Astrocyte (in vitro differentiated cells and primary cell): Measurements from ENCODE around the gene WHRN. TPM values are rescaled to one million over a fixed set of nuclear protein-coding genes. Genes with fewer than 3 reads are reported as not detected.

Experiments used
- DNase-seq: peaks from one replicate; pipeline ENCODE4 v3.0.0-alpha.2; 2010; ENCODE audit warnings: low read depth
- FAIRE-seq: peaks from 2 replicates; lab custom pipeline; 2011; peaks lifted over from hg19 to GRCh38; lab: Jason Lieb, UNC
- H2AFZ ChIP-seq: 2 replicates; pipeline ENCODE4 v1.6.0; 2012; ENCODE audit warnings: low read depth, low read length, inconsistent platforms
- H3K27ac ChIP-seq: 2 replicates; pipeline ENCODE4 v1.5.1; 2011; ENCODE audit warnings: low read depth, low read length, inconsistent platforms
- H3K27me3 ChIP-seq: 2 replicates; pipeline ENCODE4 v1.6.0; 2011; ENCODE audit warnings: low read length, inconsistent platforms; ENCODE audit not compliant: insufficient read depth
- H3K36me3 ChIP-seq: 2 replicates; pipeline ENCODE4 v1.5.1; 2011; ENCODE audit warnings: low read length, inconsistent platforms; ENCODE audit not compliant: insufficient read depth
- H3K4me1 ChIP-seq: 2 replicates; pipeline ENCODE4 v1.5.1; 2011; ENCODE audit warnings: low read length, inconsistent platforms; ENCODE audit not compliant: insufficient read depth
- H3K4me2 ChIP-seq: 2 replicates; pipeline ENCODE4 v1.6.0; 2012; ENCODE audit warnings: low read length, inconsistent platforms
- H3K4me3 ChIP-seq: 2 replicates; pipeline ENCODE4 v1.5.1; 2011; ENCODE audit warnings: low read depth, mild to moderate bottlenecking, low read length, inconsistent platforms; ENCODE audit not compliant: insufficient read depth
- H3K79me2 ChIP-seq: 2 replicates; pipeline ENCODE4 v1.6.0; 2012; ENCODE audit warnings: mild to moderate bottlenecking, low read length, inconsistent platforms; ENCODE audit not compliant: insufficient read depth
- H3K9ac ChIP-seq: 2 replicates; pipeline ENCODE4 v1.6.0; 2012; ENCODE audit warnings: mild to moderate bottlenecking, low read length, inconsistent platforms
- H3K9me3 ChIP-seq: 2 replicates; pipeline ENCODE4 v1.5.1; 2012; ENCODE audit warnings: low read depth, mild to moderate bottlenecking, low read length, inconsistent platforms; ENCODE audit not compliant: insufficient read depth
- H4K20me1 ChIP-seq: 2 replicates; pipeline ENCODE4 v1.6.0; 2012; ENCODE audit warnings: low read length, inconsistent platforms; ENCODE audit not compliant: insufficient read depth
- H3K27ac Mint-ChIP-seq: one replicate; pipeline ENCODE4 v1.8.0; 2021; ENCODE audit warnings: mild to moderate bottlenecking, mixed read lengths; ENCODE audit not compliant: unreplicated experiment
- H3K27me3 Mint-ChIP-seq: one replicate; pipeline ENCODE4 v1.8.0; 2021; ENCODE audit warnings: low read depth, mixed read lengths; ENCODE audit not compliant: unreplicated experiment
- H3K36me3 Mint-ChIP-seq: one replicate; pipeline ENCODE4 v1.8.0; 2021; ENCODE audit warnings: low read depth, mixed read lengths; ENCODE audit not compliant: unreplicated experiment
- H3K4me1 Mint-ChIP-seq: one replicate; pipeline ENCODE4 v1.8.0; 2021; ENCODE audit warnings: low read depth, mixed read lengths; ENCODE audit not compliant: unreplicated experiment
- H3K4me3 Mint-ChIP-seq: one replicate; pipeline ENCODE4 v1.8.0; 2021; ENCODE audit warnings: mild to moderate bottlenecking, moderate library complexity, mixed read lengths; ENCODE audit not compliant: unreplicated experiment
- H3K9me3 Mint-ChIP-seq: one replicate; pipeline ENCODE4 v1.8.0; 2021; ENCODE audit warnings: mild to moderate bottlenecking, mixed read lengths; ENCODE audit not compliant: unreplicated experiment
- CTCF ChIP-seq: IDR thresholded peaks from 2 replicates; pipeline ENCODE4 v1.5.1; 2011; ENCODE audit warnings: low read depth, mild to moderate bottlenecking, inconsistent platforms, low read length, moderate library complexity; ENCODE audit not compliant: insufficient read depth
- EZH2 ChIP-seq: IDR thresholded peaks from 2 replicates; pipeline ENCODE4 v1.6.1; 2012; ENCODE audit warnings: mild to moderate bottlenecking, low read length, inconsistent platforms; ENCODE audit not compliant: insufficient read depth
- total RNA-seq: library from RNA; stranded (reverse); gene quantifications from 2 replicates; pipeline ENCODE4 v1.2.1, GENCODE V29; 2021

WHRN gene
- total RNA-seq, 1 donor from 2014 or later: 10.2 TPM

- H3K27ac ChIP-seq: no peak overlapping the region
- peak; percentile 62 for TF ChIP-seq CTCF
- no peak for TF ChIP-seq EZH2
- no peaks in the 10 kb centered on the region for H3K4me1 ChIP-seq
- no peaks in the 10 kb centered on the region for H3K79me2 ChIP-seq
- Mint-ChIP-seq H3K36me3 (no peaks in the 10 kb centered on the region), H3K4me3 (no peak overlapping the region), H3K27ac (no peak overlapping the region), H3K27me3 (peaks cover 19% of the 10 kb centered on the region), H3K4me1 (no peaks in the 10 kb centered on the region), H3K9me3 (peaks cover 1% of the 10 kb centered on the region)
- peaks cover 30% of the 10 kb centered on the region for H3K27me3 ChIP-seq
- H3K36me3 ChIP-seq: no peaks in the 10 kb centered on the region
- peaks cover 6% of the 10 kb centered on the region for H4K20me1 ChIP-seq
- H2AFZ ChIP-seq: no peak overlapping the region
- no peak overlapping the region for H3K4me2 ChIP-seq
- no peak overlapping the region for H3K4me3 ChIP-seq
- H3K9me3 ChIP-seq: no peaks in the 10 kb centered on the region
- FAIRE-seq (peak; percentile 49), DNase-seq (no peak)
- no peak overlapping the region for H3K9ac ChIP-seq
These were observed 70.4 kb downstream of the WHRN start for GRCh38 chr9:114434878-114435311.

- H4K20me1 ChIP-seq: peaks cover 6% of the 10 kb centered on the region
- no peaks in the 10 kb centered on the region for H3K79me2 ChIP-seq
- DNase-seq (no peak), FAIRE-seq (no peak)
- H2AFZ ChIP-seq: no peak overlapping the region
- H3K27me3 ChIP-seq: peaks cover 35% of the 10 kb centered on the region
- H3K36me3 ChIP-seq: no peaks in the 10 kb centered on the region
- Mint-ChIP-seq H3K9me3 (peaks cover 1% of the 10 kb centered on the region), H3K4me1 (no peaks in the 10 kb centered on the region), H3K36me3 (no peaks in the 10 kb centered on the region), H3K27ac (no peak overlapping the region), H3K4me3 (no peak overlapping the region), H3K27me3 (peaks cover 29% of the 10 kb centered on the region)
- H3K4me2 ChIP-seq: no peak overlapping the region
- no peak overlapping the region for H3K27ac ChIP-seq
- no peaks in the 10 kb centered on the region for H3K9me3 ChIP-seq
- no peaks in the 10 kb centered on the region for H3K4me1 ChIP-seq
- H3K9ac ChIP-seq: no peak overlapping the region
- TF ChIP-seq CTCF (no peak), EZH2 (no peak)
- H3K4me3 ChIP-seq: no peak overlapping the region
These were observed 71.5 kb downstream of the WHRN start for GRCh38 chr9:114433720-114434255.

- no peak for FAIRE-seq
- H3K79me2 ChIP-seq: no peaks in the 10 kb centered on the region
- H3K9me3 ChIP-seq: no peaks in the 10 kb centered on the region
- H3K27ac ChIP-seq: no peak overlapping the region
- H3K36me3 ChIP-seq: no peaks in the 10 kb centered on the region
- H2AFZ ChIP-seq: no peak overlapping the region
- peaks cover 42% of the 10 kb centered on the region for H3K27me3 ChIP-seq
- peaks cover 2% of the 10 kb centered on the region for H3K36me3 Mint-ChIP-seq
- no peak for DNase-seq
- no peak overlapping the region for H3K4me3 ChIP-seq
- no peak overlapping the region for H3K9ac ChIP-seq
- H3K4me3 Mint-ChIP-seq: no peak overlapping the region
- H4K20me1 ChIP-seq: peaks cover 6% of the 10 kb centered on the region
- H3K27me3 Mint-ChIP-seq: peaks cover 35% of the 10 kb centered on the region
- no peak overlapping the region for H3K4me2 ChIP-seq
- H3K9me3 Mint-ChIP-seq: peaks cover 1% of the 10 kb centered on the region
- H3K4me1 ChIP-seq: no peaks in the 10 kb centered on the region
- no peaks in the 10 kb centered on the region for H3K4me1 Mint-ChIP-seq
- no peak for TF ChIP-seq CTCF
- no peak for TF ChIP-seq EZH2
- H3K27ac Mint-ChIP-seq: no peak overlapping the region
These were observed 72.2 kb downstream of the WHRN start for GRCh38 chr9:114433086-114433485.
